Measurements from ENCODE around the gene MYCN.

MYCN gene

DNA sequence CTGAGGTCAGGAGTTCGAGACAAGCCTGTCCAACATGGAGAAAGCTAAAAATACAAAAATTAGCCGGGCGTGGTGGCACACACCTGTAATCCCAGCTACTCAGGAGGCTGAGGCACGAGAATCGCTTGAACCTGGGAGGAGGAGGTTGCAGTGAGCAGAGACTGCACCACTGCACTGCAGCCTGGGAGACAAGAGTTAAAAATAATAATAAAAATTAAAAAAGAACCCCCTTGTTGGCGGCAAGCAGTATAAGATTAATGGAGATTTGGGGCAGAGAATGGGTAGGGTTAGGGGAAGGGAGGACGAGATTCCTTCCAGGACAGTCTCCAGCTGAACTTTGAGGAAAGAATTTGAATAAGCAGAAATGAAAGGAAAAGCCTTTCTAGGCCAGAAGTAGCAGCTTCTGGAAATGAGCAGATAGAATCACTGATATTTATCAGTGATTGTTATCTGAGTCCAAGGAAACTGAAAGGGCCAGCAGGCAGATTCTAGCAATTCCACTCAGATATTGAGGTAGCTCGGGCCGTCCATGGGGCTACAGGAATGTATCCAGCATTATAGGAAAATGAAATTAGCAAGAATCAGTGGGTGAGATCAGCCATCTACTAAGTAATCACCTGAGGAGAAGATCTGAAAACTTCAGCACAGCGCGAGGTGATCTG is 7.0 kb upstream of the MYCN start:
- Histone ChIP-seq H3K4me1 (ENCODE audit: insufficient read depth, poor library complexity, severe bottlenecking) (no peaks in the 10 kb centered on the region), H3K27me3 (ENCODE audit: insufficient read depth, poor library complexity, severe bottlenecking) (peaks cover 9% of the 10 kb centered on the region), H3K9me3 (ENCODE audit: severe bottlenecking) (no peaks in the 10 kb centered on the region), H3K4me3 (ENCODE audit: severe bottlenecking) (no peak overlapping the region), H3K27ac (ENCODE audit: poor library complexity, severe bottlenecking) (no peak overlapping the region), H3K36me3 (ENCODE audit: low read depth) (no peaks in the 10 kb centered on the region)
- DNase-seq (ENCODE audit: low spot score): no peak
- no peak for ATAC-seq (ENCODE audit: low read depth)
- TF ChIP-seq, protein P1, sequence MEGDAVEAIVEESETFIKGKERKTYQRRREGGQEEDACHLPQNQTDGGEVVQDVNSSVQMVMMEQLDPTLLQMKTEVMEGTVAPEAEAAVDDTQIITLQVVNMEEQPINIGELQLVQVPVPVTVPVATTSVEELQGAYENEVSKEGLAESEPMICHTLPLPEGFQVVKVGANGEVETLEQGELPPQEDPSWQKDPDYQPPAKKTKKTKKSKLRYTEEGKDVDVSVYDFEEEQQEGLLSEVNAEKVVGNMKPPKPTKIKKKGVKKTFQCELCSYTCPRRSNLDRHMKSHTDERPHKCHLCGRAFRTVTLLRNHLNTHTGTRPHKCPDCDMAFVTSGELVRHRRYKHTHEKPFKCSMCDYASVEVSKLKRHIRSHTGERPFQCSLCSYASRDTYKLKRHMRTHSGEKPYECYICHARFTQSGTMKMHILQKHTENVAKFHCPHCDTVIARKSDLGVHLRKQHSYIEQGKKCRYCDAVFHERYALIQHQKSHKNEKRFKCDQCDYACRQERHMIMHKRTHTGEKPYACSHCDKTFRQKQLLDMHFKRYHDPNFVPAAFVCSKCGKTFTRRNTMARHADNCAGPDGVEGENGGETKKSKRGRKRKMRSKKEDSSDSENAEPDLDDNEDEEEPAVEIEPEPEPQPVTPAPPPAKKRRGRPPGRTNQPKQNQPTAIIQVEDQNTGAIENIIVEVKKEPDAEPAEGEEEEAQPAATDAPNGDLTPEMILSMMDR (IDR thresholded peaks at IDR 0.05; ENCODE audit: poor library complexity, severe bottlenecking): no peak

DNA sequence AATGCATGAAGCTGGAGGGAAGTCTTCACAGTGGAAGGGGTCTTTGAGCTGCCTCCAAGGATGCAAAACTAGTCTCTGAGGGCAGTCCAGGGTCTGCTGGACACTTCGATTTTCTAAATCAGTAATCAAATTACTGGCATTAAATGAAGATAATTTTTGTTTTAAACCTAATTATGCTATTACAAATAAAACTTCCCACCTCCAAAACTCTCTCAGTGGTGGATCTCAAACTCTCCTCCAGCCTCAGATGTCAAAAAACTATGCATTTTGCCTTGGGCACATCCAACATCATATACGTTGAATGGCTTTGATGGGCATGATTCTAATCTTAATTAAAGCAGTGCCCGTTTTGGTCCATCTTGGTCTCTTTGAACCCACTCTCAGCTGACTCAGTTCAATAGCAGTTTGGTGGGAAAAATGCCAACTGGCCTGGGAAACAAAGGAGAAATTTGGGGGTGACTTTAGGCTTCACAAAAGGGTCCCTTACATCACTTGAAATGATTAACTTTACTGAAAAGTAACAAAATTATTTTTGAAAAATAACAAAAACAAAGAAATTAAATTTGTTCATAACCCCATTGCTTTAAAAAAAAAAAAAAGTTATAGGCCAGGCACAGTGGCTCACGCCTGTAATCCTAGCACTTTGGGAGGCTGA is 5.9 kb upstream of the MYCN start:
- no peaks in the 10 kb centered on the region for H3K9me3 ChIP-seq (ENCODE audit: severe bottlenecking)
- H3K4me1 ChIP-seq (ENCODE audit: insufficient read depth, poor library complexity, severe bottlenecking): no peaks in the 10 kb centered on the region
- TF ChIP-seq, protein P1 (IDR thresholded peaks at IDR 0.05; ENCODE audit: poor library complexity, severe bottlenecking): no peak
- no peaks in the 10 kb centered on the region for H3K36me3 ChIP-seq (ENCODE audit: low read depth)
- ATAC-seq (ENCODE audit: low read depth): no peak
- no peak overlapping the region for H3K4me3 ChIP-seq (ENCODE audit: severe bottlenecking)
- H3K27me3 ChIP-seq (ENCODE audit: insufficient read depth, poor library complexity, severe bottlenecking): peaks cover 20% of the 10 kb centered on the region
- DNase-seq (ENCODE audit: low spot score): no peak
- no peak overlapping the region for H3K27ac ChIP-seq (ENCODE audit: poor library complexity, severe bottlenecking)

DNA sequence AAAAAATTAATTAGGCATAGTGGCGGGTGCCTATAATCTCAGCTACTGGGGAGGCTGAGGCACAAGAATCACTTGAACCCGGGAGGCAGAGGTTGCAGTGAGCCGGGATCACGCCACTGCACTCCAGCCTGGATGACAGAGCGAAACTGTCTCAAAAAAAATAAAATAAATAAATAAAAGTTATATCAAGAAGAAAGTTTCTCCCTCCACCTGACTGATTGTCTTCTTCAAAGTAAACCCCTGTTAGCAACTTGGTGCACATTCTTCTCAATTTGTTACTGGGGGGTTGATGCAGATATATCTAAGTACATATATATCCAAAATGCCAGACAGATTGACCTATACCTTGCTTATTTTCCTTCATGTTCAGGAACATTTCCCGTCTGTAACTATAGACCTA is 5.2 kb upstream of the MYCN start:
- no peak for ATAC-seq (ENCODE audit: low read depth)
- H3K4me1 ChIP-seq (ENCODE audit: insufficient read depth, poor library complexity, severe bottlenecking): peaks cover 4% of the 10 kb centered on the region
- H3K27ac ChIP-seq (ENCODE audit: poor library complexity, severe bottlenecking): no peak overlapping the region
- H3K27me3 ChIP-seq (ENCODE audit: insufficient read depth, poor library complexity, severe bottlenecking): peaks cover 28% of the 10 kb centered on the region
- TF ChIP-seq, protein P1 (IDR thresholded peaks at IDR 0.05; ENCODE audit: poor library complexity, severe bottlenecking): no peak
- H3K9me3 ChIP-seq (ENCODE audit: severe bottlenecking): no peaks in the 10 kb centered on the region
- H3K4me3 ChIP-seq (ENCODE audit: severe bottlenecking): no peak overlapping the region
- no peak for DNase-seq (ENCODE audit: low spot score)
- H3K36me3 ChIP-seq (ENCODE audit: low read depth): no peaks in the 10 kb centered on the region

DNA sequence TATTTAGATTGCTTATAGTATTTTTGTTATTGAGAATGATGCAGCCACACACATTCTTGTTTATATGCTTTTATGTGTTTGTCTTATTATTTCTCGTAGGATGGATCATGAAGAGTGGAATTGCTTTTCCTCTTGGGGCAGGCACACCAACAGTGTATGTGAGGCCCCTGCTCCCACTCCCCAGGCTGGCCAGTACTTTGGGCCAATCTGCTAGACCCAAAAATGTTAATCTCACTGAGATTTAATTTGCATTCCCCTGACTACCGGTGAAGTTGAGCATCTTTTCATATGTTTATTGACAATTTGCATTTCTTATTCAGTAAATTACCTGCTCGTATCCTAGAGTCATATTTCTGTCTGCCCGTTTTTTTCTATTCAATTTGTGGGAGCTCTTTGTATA is 4.7 kb upstream of the MYCN start:
- Histone ChIP-seq H3K36me3 (ENCODE audit: low read depth) (no peaks in the 10 kb centered on the region), H3K27ac (ENCODE audit: poor library complexity, severe bottlenecking) (no peak overlapping the region), H3K4me3 (ENCODE audit: severe bottlenecking) (no peak overlapping the region), H3K9me3 (ENCODE audit: severe bottlenecking) (no peaks in the 10 kb centered on the region), H3K4me1 (ENCODE audit: insufficient read depth, poor library complexity, severe bottlenecking) (peaks cover 4% of the 10 kb centered on the region), H3K27me3 (ENCODE audit: insufficient read depth, poor library complexity, severe bottlenecking) (peaks cover 33% of the 10 kb centered on the region)
- no peak for DNase-seq (ENCODE audit: low spot score)
- ATAC-seq (ENCODE audit: low read depth): no peak
- TF ChIP-seq, protein P1 (IDR thresholded peaks at IDR 0.05; ENCODE audit: poor library complexity, severe bottlenecking): no peak
